Activated CD8-positive, alpha-beta memory T cell treated with anti-CD3 and anti-CD28 coated beads for 36 hours (primary cell): ENCODE data around the gene NHSL1. TPM values are rescaled to one million over a fixed set of nuclear protein-coding genes. Genes with fewer than 3 reads are reported as not detected.

ENCODE experiments used
- CTCF ChIA-PET: fragments of 350-600 bp; sonication (Branson Sonifier 250); formaldehyde crosslinking; loops from one replicate; lab custom pipeline; 2021; ENCODE audit warnings: antibody characterized with exemption; lab: Charles Lee
- POLR2A ChIA-PET: fragments of 350-600 bp; sonication (Branson Sonifier 250); formaldehyde crosslinking; loops from one replicate; lab custom pipeline; 2021; ENCODE audit warnings: antibody characterized with exemption; lab: Charles Lee
- total RNA-seq, 2 experiments: library from RNA; stranded (reverse); gene quantifications; one replicate each; pipeline ENCODE4 v1.2.3, GENCODE V29; 2021

NHSL1 gene
- total RNA-seq, 2 experiments from 2014 or later: 0.19 to 0.38 TPM

DNA sequence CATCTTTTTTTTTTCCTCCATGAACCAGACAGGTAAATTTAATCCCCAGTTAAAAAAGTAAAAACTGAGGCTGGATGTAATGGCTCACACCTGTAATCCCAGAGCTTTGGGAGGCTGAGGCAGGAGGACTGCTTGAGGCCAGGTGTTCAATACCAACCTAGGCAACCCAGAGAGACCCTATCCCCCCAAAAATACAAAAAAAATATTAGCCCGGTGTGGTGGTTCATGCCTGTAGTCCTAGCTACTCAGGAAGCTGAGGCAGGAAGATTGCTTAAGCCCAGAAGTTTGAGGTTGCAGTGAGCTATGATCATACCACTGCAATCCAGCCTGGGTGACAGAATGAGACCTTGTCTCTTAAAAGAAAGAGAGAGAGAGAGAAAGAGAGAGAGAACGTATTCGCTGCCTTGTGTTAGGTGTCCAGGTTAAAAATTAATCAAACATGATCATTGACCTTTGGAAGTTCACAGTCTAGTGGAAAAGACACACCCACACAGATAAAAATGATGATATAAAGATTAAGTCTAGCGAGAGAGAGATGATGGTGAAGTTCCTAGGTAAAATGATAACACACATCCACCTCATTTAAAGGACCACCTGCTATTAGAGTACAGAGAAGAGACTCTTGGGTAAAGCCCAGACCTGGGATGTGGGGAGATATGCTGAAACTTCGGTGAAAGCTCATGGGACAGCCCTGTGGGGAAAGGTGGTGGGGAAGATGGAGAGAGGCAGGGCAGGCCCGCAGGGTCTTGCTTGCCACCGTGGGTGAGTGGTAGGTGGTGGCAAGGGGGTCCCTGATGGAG is 4.8 kb upstream of the NHSL1 start:
- POLR2A ChIA-PET: no interaction called here
- CTCF ChIA-PET: no interaction called here

DNA sequence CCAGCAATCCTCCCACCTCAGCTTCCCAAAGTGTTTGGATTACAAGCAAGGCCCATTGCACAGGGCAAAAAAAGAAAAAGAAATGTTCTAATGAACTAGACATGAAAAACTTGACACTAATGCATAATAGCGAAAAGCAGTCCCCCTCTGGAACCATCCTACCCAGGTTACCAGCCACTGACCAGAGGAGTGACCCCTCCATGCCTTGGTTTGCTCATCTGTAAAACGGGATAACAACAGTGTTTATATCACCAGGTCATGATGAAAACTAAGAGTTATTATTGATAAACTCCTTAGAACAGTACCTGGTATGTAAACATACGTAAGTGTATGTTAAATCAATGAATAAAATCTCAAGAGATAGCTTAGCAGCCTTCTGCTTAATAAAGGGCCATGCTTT is 3.3 kb upstream of the NHSL1 start:
- ChIA-PET POLR2A (no interaction called here), CTCF (no interaction called here)

DNA sequence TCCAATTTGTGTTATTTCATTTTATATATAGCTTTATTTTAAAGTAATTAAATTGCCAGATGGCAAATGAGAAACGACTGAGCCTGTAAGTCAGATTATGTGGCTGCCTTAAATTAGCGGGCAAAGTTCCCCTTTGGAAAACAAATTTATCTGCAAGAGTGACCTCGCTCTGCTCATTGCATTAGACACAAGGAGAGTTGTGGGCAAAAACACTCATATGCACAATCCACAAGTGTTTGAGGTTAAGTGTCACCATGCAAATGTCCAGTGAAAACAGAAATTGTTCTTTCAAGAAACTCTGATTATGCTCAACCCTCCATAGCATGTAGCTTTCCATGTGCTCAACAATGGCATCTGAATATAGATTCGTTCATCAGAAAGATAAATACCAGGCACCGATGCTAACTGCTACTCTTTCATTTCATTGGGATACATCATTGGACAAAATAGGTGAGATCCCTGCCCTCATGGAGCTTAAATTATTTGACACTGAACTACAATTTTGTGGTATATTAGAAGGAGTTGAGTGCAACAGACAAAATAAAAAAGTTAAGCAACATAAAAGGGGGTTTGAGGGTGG is 1.7 kb upstream of the NHSL1 start:
- POLR2A ChIA-PET: no interaction called here
- CTCF ChIA-PET: no interaction called here

DNA sequence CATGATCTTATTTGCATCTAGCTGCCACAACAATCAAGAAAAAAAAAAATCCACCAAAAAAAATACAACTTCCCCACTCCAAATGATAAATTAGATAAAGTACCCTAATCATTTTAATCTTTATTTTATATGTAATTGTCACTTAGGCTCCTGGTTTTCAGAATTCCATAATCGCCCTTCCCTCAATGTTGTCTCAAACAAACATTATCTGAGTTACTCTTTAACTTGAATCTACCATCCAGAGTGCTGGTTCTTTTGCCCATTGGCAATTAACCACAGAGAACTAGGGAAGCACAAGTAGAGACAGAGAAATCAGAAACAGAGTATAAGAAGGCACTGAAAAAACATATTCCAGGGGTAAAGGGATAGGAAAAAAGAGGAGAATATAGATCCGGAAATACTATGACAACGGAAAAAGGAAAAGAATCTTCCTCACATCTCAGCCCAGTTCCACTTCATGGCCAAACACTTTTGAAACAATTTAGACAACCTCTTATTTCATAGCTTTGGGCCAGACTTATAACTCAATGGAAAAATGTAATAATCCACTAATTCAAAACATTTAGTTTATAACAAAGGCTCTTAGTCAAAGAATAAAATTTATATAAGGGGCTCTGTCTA is 861 bp upstream of the NHSL1 start:
- ChIA-PET CTCF (no interaction called here), POLR2A (no interaction called here)

DNA sequence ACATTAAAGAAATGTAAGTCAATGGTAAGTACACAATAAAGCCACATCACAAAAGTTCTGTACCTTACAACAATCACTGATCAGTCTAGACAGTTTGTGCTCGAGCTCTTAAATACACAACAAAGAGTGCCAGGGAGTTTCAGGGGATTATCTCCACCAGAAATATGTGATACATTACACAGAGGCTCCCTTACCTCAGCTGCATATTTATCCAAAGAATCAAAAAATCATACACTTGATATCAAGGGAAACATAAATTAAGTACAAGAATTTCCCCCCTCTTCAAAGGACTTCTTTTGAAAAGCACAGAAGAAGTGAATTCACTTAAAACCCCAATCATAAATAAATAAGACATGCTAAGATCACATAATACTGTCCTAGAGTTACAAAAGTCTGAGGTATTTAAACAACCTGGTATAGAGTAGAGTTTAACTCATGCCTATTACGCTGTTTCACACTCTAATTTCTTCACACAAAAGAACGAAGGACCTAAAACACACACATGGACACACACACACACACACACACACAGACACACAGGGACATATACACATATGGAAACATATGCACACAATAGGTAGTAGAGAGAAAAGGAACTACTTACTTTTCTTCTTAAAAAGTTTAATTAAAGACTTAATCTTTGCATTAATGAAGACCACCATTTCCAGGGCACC is 528 bp downstream of the NHSL1 start:
- POLR2A ChIA-PET: no interaction called here

DNA sequence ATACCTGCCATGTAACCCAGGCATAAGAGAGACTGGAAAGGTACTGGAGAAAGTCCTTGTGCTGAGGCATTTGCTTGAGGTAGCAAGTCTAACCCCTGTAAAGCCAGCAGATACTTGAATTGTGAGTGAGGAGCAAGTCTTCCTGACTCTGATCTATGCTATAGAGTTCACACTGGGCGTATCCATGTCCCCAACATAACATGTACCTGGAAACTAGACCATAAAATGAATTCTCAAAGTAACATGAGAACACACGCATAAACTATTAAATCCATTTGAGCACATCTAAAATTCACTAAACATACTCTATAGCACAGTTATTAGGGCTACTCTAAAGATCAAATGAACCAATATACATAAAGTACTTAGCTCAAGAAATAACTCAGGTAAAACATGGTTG is 2.0 kb downstream of the NHSL1 start:
- ChIA-PET CTCF (no interaction called here), POLR2A (no interaction called here)

More for the DNA sequence above, 528 bp downstream of the NHSL1 start:
- CTCF ChIA-PET: no interaction called here

DNA sequence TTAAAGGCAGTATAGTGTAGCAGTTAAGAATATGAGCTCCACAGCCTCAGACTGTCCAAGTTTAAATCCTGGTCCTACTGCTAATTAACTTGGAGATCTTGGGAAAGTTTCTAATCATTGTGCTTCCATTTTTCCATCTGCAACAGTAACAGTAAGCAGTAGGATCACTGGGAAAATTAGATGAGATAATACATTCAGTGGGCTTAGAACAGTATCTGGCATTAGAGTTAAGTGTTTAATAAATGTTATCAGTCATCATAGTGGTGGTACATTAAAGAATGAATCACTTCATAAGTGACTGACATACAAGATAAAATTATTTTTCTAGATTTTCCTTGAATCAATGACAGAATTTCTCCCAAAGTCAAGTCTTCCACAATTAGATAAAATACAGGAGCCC is 5.0 kb downstream of the NHSL1 start:
- ChIA-PET POLR2A (no interaction called here), CTCF (no interaction called here)

DNA sequence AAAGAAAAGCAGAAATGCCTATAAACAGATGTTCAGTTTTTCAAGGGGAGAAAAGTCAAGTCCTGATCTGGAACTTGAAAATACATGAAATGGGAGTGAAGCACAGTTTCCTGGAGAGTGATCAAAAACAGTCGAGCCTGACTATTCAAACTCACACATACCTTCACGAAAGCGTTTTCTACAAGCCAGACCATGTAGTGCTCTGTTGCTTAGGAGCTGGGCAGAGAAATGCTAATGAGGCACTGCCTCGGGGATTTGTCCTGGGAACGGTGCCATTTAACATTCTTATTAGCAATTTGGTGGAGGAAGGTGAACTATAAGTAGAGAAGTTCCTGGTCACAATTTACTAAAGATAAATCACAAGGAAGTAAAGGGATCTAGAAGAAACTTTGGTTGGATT is 5.9 kb downstream of the NHSL1 start:
- CTCF ChIA-PET: no interaction called here

DNA sequence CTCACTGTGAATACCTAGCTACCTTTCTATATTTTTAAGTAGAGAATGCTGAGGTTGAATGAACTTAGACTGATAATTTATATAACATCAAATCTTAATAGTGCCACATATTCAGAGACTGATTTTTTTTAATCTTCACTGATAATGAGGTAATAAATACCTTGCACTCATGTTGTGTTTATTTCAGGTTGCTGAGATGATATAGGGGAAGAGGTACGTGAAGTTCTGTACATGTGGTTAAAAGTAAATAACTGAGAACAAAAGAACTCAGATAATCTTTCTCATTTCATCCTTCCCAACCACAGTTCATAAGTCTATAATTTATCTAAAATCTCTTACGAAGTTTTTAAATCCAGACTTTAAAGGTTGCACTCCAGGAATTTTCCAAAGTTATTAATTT is 6.4 kb downstream of the NHSL1 start:
- ChIA-PET POLR2A (no interaction called here), CTCF (no interaction called here)

More for the DNA sequence above, 5.9 kb downstream of the NHSL1 start:
- POLR2A ChIA-PET: no interaction called here

DNA sequence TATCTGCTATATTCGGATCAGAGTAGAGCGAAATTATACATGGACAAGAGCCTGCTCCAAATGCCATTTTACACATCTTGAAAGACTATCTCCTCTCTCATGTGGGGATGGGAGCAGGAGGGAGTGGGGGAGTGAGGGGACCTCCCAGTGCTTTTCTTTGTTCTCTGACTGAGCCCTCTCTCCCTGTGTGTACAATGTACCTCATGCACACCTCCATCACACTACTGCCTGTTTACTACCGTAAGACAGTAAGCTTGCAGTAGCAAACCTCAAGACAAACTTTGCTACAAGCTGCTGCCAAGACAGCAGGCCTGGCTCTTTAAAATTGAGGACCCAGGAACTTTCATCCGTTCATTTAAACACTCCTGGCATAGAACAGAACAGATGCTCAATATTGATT is 7.2 kb downstream of the NHSL1 start:
- CTCF ChIA-PET: no interaction called here

DNA sequence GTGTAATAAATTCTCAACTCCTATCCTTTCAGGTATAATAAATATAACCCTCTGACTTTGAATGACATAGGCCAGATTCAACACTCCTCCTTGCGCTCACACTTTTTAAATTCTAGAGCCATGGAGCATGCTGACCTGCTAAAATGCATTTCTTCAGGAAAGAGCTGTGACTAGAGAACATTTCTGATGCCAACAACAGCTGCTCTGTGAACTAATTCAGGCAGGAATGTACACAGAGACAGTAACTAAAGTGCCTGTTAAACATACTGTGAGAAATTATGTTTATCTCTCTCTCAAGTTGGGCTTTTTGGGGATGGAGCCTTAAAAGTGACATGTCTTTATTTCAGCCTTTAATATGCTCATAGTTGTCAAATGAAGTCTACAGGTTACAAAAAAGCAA is 8.3 kb downstream of the NHSL1 start:
- CTCF ChIA-PET: interaction anchor here (0.5 kb wide), 1 partner anchor 68 kb away, joined by 5 read pairs; no protein-coding TSS in a partner anchor
- POLR2A ChIA-PET: no interaction called here

More for the DNA sequence above, 7.2 kb downstream of the NHSL1 start:
- POLR2A ChIA-PET: no interaction called here

DNA sequence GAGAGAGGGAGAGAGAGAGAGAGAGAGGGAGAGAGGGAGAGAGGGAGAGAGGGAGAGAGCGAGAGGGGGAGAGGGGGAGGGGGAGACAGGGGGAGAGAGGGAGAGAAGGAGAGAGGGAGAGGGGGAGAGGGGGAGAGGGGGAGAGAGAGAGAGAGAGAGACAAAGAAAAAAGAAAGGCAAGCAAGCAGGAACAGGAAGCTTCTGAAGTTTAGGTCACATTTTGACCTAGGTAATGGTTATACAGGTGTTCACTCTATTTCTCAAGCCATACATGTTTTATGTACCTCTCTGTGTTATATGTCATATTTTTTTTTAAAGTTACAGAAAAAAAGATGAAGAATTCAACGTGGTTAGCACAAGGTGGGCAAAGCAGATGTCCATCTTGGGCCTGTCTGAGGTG is 9.4 kb downstream of the NHSL1 start:
- ChIA-PET POLR2A (no interaction called here), CTCF (no interaction called here)

DNA sequence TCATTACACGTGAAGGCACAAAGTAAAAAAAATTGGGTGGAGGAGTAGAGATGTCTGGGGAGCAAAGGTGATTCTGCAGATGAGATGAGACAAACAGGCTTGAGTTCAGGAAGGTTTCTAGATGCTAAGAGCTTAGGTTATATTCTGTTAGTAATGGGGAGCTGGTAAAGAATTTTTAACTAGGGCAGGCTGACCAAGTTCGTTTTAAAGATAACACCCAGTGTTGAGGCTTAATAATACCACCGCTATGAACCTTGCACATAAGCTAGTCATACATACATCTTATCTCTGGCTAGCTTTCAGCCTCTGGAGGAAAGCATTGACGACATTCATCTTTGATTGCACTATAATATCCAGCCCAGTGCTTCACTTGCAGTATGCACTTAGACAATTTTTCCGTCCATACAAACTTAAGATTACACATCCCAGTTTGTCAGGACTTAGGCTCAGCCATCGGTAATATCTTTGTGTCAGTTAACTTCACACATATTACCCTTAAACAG is 12.1 kb downstream of the NHSL1 start:
- CTCF ChIA-PET: interaction anchor here (1.0 kb wide), 1 partner anchor 57 kb away, joined by 3 read pairs; no protein-coding TSS in a partner anchor
- POLR2A ChIA-PET: interaction anchor here (0.6 kb wide), 1 partner anchor 22 kb away, joined by 5 read pairs; no protein-coding TSS in a partner anchor

DNA sequence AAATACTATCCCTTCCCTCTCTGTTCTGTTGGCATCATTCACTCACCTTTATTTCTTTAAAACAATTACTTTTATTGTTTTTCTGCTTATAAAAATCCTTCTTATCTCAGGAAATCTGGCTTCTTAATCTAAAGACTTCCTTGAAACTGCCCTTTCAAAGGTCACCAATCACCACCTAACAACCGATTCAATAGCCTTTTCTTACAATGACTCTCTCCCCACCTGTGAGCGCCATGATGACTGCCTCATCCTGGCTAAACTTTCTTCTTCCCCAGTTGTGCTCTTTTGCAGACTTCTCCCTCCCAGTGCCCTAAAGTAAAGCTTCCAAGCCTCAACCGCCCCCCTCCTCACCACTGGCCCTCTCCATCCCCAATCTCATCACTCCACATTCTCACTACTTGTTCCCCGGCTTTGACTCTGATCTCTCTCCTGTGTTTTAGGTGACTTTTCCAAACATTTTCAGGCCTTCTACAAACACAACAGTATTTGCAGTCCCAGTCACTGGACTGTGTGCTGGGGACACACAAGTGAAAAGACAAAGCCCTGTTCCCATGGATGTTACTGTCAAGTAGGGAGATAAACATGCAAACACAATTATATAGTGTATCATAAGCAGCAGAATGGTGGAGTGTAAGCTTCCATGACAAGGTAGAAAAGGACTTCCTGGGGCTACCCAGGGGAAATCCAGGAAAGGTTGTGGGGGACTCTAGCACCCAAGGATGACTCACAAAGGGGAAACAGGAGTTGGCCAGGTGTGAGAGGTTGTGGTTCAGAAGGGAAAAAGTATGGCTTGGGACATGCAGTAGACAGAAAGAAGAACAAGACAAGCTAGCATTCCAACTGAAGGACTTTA is 12.8 kb downstream of the NHSL1 start:
- ChIA-PET POLR2A (interaction anchor here (0.6 kb wide), 1 partner anchor 21 kb away, joined by 5 read pairs; no protein-coding TSS in a partner anchor), CTCF (no interaction called here)

DNA sequence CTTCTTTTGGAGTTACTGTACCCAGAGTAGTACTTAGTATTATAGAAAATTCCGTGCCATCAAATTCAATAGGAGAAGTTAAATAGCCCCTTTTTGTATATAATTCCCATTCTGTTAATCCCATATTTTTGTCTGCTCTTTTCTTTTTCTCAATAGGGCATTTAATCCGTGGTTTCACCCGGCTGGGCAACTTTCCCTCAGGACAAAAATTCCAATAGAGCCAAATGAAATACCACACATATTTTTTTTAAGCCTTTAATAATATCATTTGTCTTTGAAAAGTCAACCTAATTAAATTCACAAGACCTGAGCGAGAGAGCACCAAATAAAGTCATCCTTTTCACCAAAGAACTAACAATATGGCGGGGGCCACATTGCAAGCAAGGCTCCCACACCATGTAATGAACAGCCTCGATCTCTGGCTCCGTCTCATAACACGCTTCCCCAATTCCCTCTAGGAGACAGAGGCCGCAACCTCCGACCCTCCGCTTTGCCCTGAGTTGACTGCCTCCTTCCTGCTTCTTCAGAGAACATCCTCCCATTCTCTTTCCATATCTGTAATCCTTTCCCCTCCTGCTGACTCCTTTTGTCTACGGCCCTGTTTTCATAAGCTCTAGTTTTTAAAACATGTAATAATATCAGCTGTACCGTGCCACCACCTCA is 13.6 kb downstream of the NHSL1 start:
- CTCF ChIA-PET: no interaction called here

DNA sequence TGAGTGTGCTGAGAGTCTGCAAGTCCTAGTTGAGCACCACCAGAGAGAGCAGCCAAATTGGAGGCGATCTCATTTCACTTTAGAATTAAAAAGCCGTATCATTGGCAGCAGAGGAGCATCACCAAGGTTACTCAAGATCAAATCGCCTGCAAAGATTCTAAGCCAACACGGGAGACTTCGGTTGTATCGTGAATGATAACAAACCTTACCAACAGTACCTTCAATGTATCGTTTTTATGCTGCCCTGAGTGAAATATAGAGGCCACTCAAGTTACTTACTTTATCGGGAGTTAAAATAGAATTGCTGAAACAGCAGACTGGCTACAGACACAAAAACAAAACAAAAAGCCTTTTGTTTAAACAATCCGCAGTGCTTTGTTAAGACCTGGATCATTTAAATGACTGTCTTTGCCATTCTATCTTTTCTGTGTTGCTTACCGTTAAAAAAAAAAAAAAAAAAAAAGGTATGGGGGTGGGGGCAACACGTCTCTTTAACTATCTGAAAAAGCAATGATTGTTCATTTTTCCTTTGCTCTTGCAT is 14.2 kb downstream of the NHSL1 start:
- CTCF ChIA-PET: no interaction called here

More for the DNA sequence above, 13.6 kb downstream of the NHSL1 start:
- POLR2A ChIA-PET: interaction anchor here (0.5 kb wide), 1 partner anchor 30 kb away, joined by 6 read pairs; no protein-coding TSS in a partner anchor

DNA sequence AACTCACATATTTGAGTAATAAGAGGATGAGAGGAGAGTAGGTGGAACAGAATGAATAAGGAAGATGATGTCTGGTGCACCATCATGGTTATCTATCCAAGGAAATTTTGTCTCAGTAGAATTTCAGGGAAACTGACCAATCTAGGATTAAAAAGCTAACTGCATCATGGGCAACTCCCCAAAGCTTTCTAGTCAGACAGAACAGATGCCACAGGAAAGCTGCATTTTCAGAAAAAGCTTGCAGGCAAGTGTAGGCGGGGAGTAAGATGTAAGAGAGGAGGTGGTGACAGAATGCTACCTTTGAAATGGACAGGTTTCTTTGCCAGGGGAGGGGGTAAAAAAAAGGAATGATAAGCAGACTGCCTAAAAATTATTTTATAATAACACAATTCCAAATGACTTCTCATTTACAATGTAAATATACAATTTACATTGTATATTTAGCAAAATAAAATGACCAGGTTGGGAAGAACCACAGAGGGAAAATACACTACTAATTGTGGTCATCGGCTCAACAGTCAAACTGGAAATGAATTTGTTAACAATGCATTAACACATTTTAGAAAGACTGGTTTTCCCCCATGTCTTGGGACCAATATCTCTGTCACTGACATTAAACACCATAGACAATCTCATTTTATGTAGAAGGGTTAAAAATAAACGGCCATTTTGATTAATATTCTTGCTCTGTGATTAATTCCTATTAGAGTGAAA is 15.1 kb downstream of the NHSL1 start:
- POLR2A ChIA-PET: no interaction called here

More for the DNA sequence above, 14.2 kb downstream of the NHSL1 start:
- POLR2A ChIA-PET: interaction anchor here (0.5 kb wide), 1 partner anchor 30 kb away, joined by 6 read pairs; no protein-coding TSS in a partner anchor

More for the DNA sequence above, 15.1 kb downstream of the NHSL1 start:
- CTCF ChIA-PET: interaction anchor here (0.5 kb wide), 1 partner anchor 36 kb away, joined by 5 read pairs; no protein-coding TSS in a partner anchor
